CD4-positive, CD25-positive, alpha-beta regulatory T cell (primary cell): ENCODE results near the gene KCNG4. TPM values are rescaled to one million over a fixed set of nuclear protein-coding genes. Genes with fewer than 3 reads are reported as not detected.
A peak's percentile ranks its signal among the peaks of the same experiment; 100 is the strongest.

Experiments used
- ATAC-seq, 2 donors: fragments of 150-1000 bp; cut with Tn5 transposase; one replicate each; pipeline ENCODE4 v1.10.0; 2021; ENCODE audit warnings: low read depth in 2 of 2, moderate number of reproducible peaks in 2 of 2, moderate library complexity in 1 of 2
- DNase-seq, 3 donors: peaks; one replicate each; pipeline versions ENCODE4 v3.0.0 to v3.0.0-alpha.2; 2012 to 2022; ENCODE audit warnings: mixed read lengths in 1 of 3
- H3K27ac ChIP-seq: one replicate; pipeline ENCODE4 v1.7.0; 2013; ENCODE audit warnings: mild to moderate bottlenecking, low read length; ENCODE audit not compliant: insufficient read depth, poor library complexity, severe bottlenecking
- H3K27me3 ChIP-seq: one replicate; pipeline ENCODE4 v1.7.0; 2013; ENCODE audit warnings: low read length; ENCODE audit not compliant: control insufficient read depth, insufficient read depth
- H3K36me3 ChIP-seq: one replicate; pipeline ENCODE4 v1.7.0; 2013; ENCODE audit warnings: mild to moderate bottlenecking, low read length, moderate library complexity; ENCODE audit not compliant: control insufficient read depth, insufficient read depth
- H3K4me1 ChIP-seq: 2 replicates; pipeline ENCODE4 v1.7.0; 2013; ENCODE audit warnings: mild to moderate bottlenecking, low read length; ENCODE audit not compliant: insufficient read depth, control insufficient read depth, poor library complexity, severe bottlenecking
- H3K4me3 ChIP-seq: one replicate; pipeline ENCODE4 v1.7.0; 2013; ENCODE audit warnings: low read depth, mild to moderate bottlenecking, low read length, moderate library complexity
- H3K9me3 ChIP-seq, 2 experiments: 1 replicate in 1 of 2; 2 replicates in 1 of 2; pipeline ENCODE4 v1.7.0; 2013; ENCODE audit warnings: low read length in 2 of 2, mild to moderate bottlenecking in 1 of 2, moderate library complexity in 1 of 2; ENCODE audit not compliant: control insufficient read depth in 2 of 2
- H3K27ac Mint-ChIP-seq, 3 donors: one replicate each; pipeline ENCODE4 v1.8.0; 2020 to 2022; ENCODE audit warnings: mild to moderate bottlenecking in 3 of 3, mixed read lengths in 3 of 3, moderate library complexity in 2 of 3
- H3K27me3 Mint-ChIP-seq: one replicate; pipeline ENCODE4 v1.8.0; 2022; ENCODE audit warnings: mild to moderate bottlenecking, mixed read lengths
- H3K36me3 Mint-ChIP-seq: one replicate; pipeline ENCODE4 v1.8.0; 2020; ENCODE audit warnings: mixed read lengths
- H3K4me1 Mint-ChIP-seq, 4 donors: one replicate each; pipeline ENCODE4 v1.8.0; 2020 to 2022; ENCODE audit warnings: mixed read lengths in 4 of 4, mild to moderate bottlenecking in 1 of 4
- H3K4me3 Mint-ChIP-seq, 4 donors: one replicate each; pipeline ENCODE4 v1.8.0; 2020 to 2022; ENCODE audit warnings: mild to moderate bottlenecking in 4 of 4, mixed read lengths in 4 of 4, moderate library complexity in 3 of 4
- H3K9me3 Mint-ChIP-seq, 7 donors: one replicate each; pipeline ENCODE4 v1.8.0; 2020 to 2022; ENCODE audit warnings: mixed read lengths in 7 of 7, mild to moderate bottlenecking in 3 of 7, moderate library complexity in 2 of 7
- polyA plus RNA-seq, 4 donors: library from polyadenylated mRNA; unstranded; fragments of 300-500 nt; fragmentation: Illumina TruSeq; gene quantifications; one replicate each; pipeline ENCODE4 v1.2.3, GENCODE V29; 2021
- total RNA-seq: library from RNA; stranded (reverse); gene quantifications from one replicate; pipeline ENCODE4 v1.2.3, GENCODE V29; 2022

The KCNG4 gene
- total and polyA plus RNA-seq, 5 donors from 2014 or later: not detected

DNA sequence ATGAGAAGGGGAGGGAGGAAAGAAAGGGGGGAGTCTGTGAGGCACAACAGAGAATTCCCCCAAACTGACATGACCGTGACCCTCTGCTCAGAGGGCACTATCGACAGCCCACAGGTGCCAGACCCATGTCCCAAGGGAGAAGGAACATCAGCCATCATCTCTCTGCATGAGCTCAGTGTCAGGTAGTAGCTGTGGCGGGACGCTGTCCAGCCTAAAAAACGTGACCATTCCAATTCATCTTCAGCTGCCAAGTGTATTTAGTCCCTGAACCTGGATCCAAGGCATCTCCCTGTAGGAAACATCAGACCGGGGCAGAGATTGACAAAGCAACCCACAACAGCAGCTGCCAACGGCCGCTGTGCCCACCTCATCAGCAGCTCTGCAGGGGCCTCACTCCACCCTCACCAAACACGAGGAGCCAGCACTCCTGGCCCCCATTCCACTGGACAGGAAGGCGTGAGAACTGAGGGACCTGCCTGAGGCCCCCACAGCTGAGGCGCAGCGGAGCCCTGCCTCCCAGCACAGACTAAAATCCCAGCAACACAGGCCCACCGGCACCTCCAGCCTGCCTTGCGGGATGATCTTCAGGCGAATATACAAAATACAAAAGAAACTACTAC lies 61.6 kb downstream of the KCNG4 start:
- no peak for DNase-seq
- peaks cover 14% of the 10 kb centered on the region for H3K36me3 Mint-ChIP-seq
- H3K36me3 ChIP-seq: peaks cover 29% of the 10 kb centered on the region
- H3K27me3 Mint-ChIP-seq: no peaks in the 10 kb centered on the region
- peaks cover 0 to 5% (median 3%) of the 10 kb centered on the region in 4 donors for H3K4me1 Mint-ChIP-seq
- H3K27ac ChIP-seq: no peak overlapping the region
- no peaks in the 10 kb centered on the region for H3K9me3 Mint-ChIP-seq
- H3K4me1 ChIP-seq: no peaks in the 10 kb centered on the region
- no peak overlapping the region for H3K4me3 ChIP-seq
- no peaks in the 10 kb centered on the region for H3K9me3 ChIP-seq
- H3K4me3 Mint-ChIP-seq: no peak overlapping the region
- H3K27ac Mint-ChIP-seq: peak overlapping the region in 1 of 3 donors; percentile 7
- no peak for ATAC-seq
- peaks cover 2% of the 10 kb centered on the region for H3K27me3 ChIP-seq

DNA sequence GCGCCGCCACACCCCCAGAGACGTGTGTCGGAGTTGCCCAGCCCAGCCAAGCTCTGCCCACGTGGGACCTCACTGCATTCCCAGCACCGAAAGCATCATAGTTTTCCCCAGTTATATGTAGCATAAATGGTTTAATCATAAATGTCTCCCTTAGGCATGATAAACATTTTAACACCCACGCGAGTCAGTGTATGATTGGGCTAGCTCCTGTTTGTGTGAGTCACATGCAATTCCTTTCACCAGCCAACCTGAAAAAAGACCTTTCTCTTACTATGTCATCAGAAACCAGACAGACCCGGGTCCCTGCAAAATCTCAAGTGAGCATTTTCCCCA lies 62.1 kb downstream of the KCNG4 start:
- Histone ChIP-seq H3K4me1 (no peaks in the 10 kb centered on the region), H3K9me3 (no peaks in the 10 kb centered on the region), H3K27ac (no peak overlapping the region), H3K36me3 (peaks cover 24% of the 10 kb centered on the region), H3K4me3 (no peak overlapping the region), H3K27me3 (peaks cover 2% of the 10 kb centered on the region)
- peaks cover 0 to 5% (median 3%) of the 10 kb centered on the region in 4 donors for H3K4me1 Mint-ChIP-seq
- ATAC-seq (no peak), DNase-seq (no peak)
- H3K9me3 Mint-ChIP-seq: no peaks in the 10 kb centered on the region
- H3K27me3 Mint-ChIP-seq: no peaks in the 10 kb centered on the region
- peak overlapping the region in 1 of 3 donors; percentile 7 for H3K27ac Mint-ChIP-seq
- H3K4me3 Mint-ChIP-seq: no peak overlapping the region
- peaks cover 11% of the 10 kb centered on the region for H3K36me3 Mint-ChIP-seq

DNA sequence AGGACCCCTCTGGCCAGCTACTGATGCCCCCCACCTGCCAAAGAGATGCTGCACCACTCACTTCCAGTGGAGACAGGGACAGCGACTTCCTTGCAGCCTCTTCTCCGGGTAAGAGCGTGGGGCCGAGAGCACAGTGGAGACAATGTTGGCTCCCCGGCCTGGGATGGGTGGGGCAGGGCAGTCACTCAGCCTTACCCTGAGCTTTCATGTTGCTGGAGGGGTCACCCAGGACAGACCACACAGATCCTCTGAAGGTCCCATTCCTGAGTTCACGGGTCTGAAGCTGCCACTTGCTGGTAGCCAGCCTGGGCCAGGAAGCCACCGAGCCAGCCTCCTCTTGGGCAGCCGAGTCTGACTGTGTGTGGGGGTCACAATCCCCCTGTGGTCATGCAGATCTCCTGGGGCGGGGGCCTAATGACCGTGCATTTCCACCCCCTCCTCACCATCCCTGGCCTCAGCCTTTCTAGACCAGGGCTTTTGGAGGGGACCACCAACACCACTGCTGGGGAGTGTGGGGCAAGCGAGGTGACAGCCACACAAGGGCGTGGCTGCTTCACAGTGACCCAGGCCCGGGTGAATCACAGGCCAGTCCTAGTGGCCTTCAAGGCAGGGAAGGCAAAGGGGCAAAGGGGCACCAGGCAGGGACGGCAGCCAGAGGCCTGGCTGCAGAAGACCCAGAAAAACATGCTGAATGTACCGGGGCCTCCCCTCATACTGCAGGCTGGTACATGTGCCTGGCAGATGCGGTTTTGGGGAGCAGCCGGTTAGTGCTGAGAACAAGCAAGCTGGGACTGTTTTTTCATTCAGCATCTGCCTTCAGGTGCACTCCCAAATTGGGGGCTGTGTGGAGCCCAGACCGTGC lies 63.4 kb downstream of the KCNG4 start:
- ATAC-seq (no peak), DNase-seq (no peak)
- H3K9me3 Mint-ChIP-seq: no peaks in the 10 kb centered on the region
- peaks cover 11% of the 10 kb centered on the region for H3K36me3 ChIP-seq
- H3K27me3 Mint-ChIP-seq: no peaks in the 10 kb centered on the region
- H3K27me3 ChIP-seq: peaks cover 2% of the 10 kb centered on the region
- peaks cover 8% of the 10 kb centered on the region for H3K36me3 Mint-ChIP-seq
- no peak overlapping the region for H3K4me3 ChIP-seq
- H3K27ac Mint-ChIP-seq: no peak overlapping the region
- no peaks in the 10 kb centered on the region for H3K4me1 ChIP-seq
- H3K27ac ChIP-seq: no peak overlapping the region
- H3K4me1 Mint-ChIP-seq: peaks cover 0 to 5% (median 3%) of the 10 kb centered on the region in 4 donors
- H3K4me3 Mint-ChIP-seq: no peak overlapping the region
- no peaks in the 10 kb centered on the region for H3K9me3 ChIP-seq

- peak overlapping the region in 1 of 4 donors; percentile 6 for H3K4me3 Mint-ChIP-seq
- no peak overlapping the region for H3K27ac ChIP-seq
- H3K4me1 Mint-ChIP-seq: peaks cover 0 to 5% (median 3%) of the 10 kb centered on the region in 4 donors
Observed at GRCh38 chr16:84175350-84176081, 64.3 kb downstream of the KCNG4 start.

GRCh38 chr16:84174396-84174795 lies 65.4 kb downstream of the KCNG4 start:
- Mint-ChIP-seq H3K27ac (no peak overlapping the region), H3K4me1 (peaks cover 0 to 5% (median 3%) of the 10 kb centered on the region in 4 donors)

More at GRCh38 chr16:84175350-84176081, 64.3 kb downstream of the KCNG4 start:
- no peaks in the 10 kb centered on the region for H3K27me3 Mint-ChIP-seq
- H3K27me3 ChIP-seq: peaks cover 2% of the 10 kb centered on the region
- H3K9me3 ChIP-seq: no peaks in the 10 kb centered on the region
- H3K4me1 ChIP-seq: no peaks in the 10 kb centered on the region
- no peaks in the 10 kb centered on the region for H3K9me3 Mint-ChIP-seq
- DNase-seq (peak in 2 of 3 donors; percentile 43 to 53), ATAC-seq (peak; percentile 73 to 81)
- peaks cover 8% of the 10 kb centered on the region for H3K36me3 Mint-ChIP-seq
- H3K36me3 ChIP-seq: peaks cover 3% of the 10 kb centered on the region
- H3K4me3 ChIP-seq: no peak overlapping the region
- H3K27ac Mint-ChIP-seq: no peak overlapping the region

GRCh38 chr16:84169765-84170310 lies 70.0 kb downstream of the KCNG4 start:
- DNase-seq: no peak
- Histone ChIP-seq H3K4me3 (no peak overlapping the region), H3K36me3 (no peaks in the 10 kb centered on the region), H3K4me1 (no peaks in the 10 kb centered on the region), H3K27me3 (peaks cover 3% of the 10 kb centered on the region), H3K27ac (no peak overlapping the region), H3K9me3 (no peaks in the 10 kb centered on the region)
- no peaks in the 10 kb centered on the region for H3K4me1 Mint-ChIP-seq
- peaks cover 0 to 5% (median 0%) of the 10 kb centered on the region in 7 donors for H3K9me3 Mint-ChIP-seq
- no peak for ATAC-seq
- no peak overlapping the region for H3K4me3 Mint-ChIP-seq
- peak overlapping the region in 1 of 3 donors; percentile 42 for H3K27ac Mint-ChIP-seq
- H3K27me3 Mint-ChIP-seq: peaks cover 15% of the 10 kb centered on the region
- no peaks in the 10 kb centered on the region for H3K36me3 Mint-ChIP-seq

More at GRCh38 chr16:84174396-84174795, 65.4 kb downstream of the KCNG4 start:
- no peak for ATAC-seq
- DNase-seq: no peak
- no peak overlapping the region for H3K4me3 ChIP-seq
- H3K4me3 Mint-ChIP-seq: no peak overlapping the region
- H3K9me3 ChIP-seq: no peaks in the 10 kb centered on the region
- peaks cover 8% of the 10 kb centered on the region for H3K36me3 Mint-ChIP-seq
- no peaks in the 10 kb centered on the region for H3K27me3 Mint-ChIP-seq
- peaks cover 2% of the 10 kb centered on the region for H3K27me3 ChIP-seq
- H3K9me3 Mint-ChIP-seq: peaks cover 0 to 2% (median 0%) of the 10 kb centered on the region in 7 donors
- no peaks in the 10 kb centered on the region for H3K36me3 ChIP-seq
- no peaks in the 10 kb centered on the region for H3K4me1 ChIP-seq
- H3K27ac ChIP-seq: no peak overlapping the region
